Stimulated activated effector memory CD8-positive, alpha-beta T cell treated with anti-CD3 and anti-CD28 coated beads, Interleukin-12 subunit alpha, Interleukin-12 subunit beta, amount 100 ng/mL, for 72 hours (primary cell): ENCODE results near the gene GAS6.

Source experiments
- ATAC-seq: fragments of 150-1000 bp; cut with Tn5 transposase; 2 replicates; pipeline ENCODE4 v1.10.0; 2021
- DNase-seq, 2 donors: peaks; one replicate each; pipeline ENCODE4 v3.0.0; 2021 to 2022; ENCODE audit warnings: low spot score in 2 of 2
- H3K27ac Mint-ChIP-seq: one replicate; pipeline ENCODE4 v1.8.0; 2022; ENCODE audit warnings: mild to moderate bottlenecking, mixed read lengths
- H3K36me3 Mint-ChIP-seq: one replicate; pipeline ENCODE4 v1.8.0; 2022; ENCODE audit warnings: mild to moderate bottlenecking, mixed read lengths
- H3K4me1 Mint-ChIP-seq: one replicate; pipeline ENCODE4 v1.8.0; 2022; ENCODE audit warnings: mixed read lengths
- H3K4me3 Mint-ChIP-seq: one replicate; pipeline ENCODE4 v1.8.0; 2022; ENCODE audit warnings: mild to moderate bottlenecking, mixed read lengths
- H3K9me3 Mint-ChIP-seq: one replicate; pipeline ENCODE4 v1.8.0; 2022; ENCODE audit warnings: mixed read lengths

The GAS6 gene

DNA sequence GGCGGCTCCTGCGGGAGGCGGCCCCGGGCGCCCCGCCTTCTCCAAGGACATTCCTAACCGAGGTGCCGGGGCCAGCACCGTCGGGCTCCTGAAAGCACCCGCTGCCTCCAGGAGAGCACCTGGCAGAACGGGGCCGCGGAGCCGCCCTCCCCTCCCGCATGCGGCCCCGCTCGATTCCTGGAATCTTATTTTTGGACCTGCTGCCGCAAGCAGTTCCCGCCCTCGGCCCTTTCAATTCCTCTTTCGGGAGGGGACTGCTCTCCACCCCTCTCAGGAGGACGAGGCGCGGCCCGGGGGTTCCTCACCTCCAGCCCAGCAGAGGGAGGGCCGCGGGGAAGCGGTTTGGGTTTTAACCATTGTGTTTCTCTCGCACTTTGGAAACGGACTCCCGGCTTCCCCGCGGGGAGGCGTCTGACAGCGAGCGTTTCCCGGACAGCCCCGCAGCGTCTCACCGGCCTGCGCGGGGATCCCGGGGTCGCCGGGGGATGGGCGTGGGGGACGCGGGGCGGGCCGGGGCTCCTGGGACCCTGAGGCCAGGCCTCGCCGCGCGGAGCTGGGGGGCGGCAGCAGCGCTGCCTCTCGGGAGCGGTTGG is 849 bp downstream of the GAS6 start:
- peaks cover 10% of the 10 kb centered on the region for H3K4me1 Mint-ChIP-seq
- no peaks in the 10 kb centered on the region for H3K9me3 Mint-ChIP-seq
- H3K4me3 Mint-ChIP-seq: peak overlapping the region; percentile 67
- ATAC-seq: peak; percentile 45
- H3K36me3 Mint-ChIP-seq: no peaks in the 10 kb centered on the region
- H3K27ac Mint-ChIP-seq: no peak overlapping the region
- no peak for DNase-seq

DNA sequence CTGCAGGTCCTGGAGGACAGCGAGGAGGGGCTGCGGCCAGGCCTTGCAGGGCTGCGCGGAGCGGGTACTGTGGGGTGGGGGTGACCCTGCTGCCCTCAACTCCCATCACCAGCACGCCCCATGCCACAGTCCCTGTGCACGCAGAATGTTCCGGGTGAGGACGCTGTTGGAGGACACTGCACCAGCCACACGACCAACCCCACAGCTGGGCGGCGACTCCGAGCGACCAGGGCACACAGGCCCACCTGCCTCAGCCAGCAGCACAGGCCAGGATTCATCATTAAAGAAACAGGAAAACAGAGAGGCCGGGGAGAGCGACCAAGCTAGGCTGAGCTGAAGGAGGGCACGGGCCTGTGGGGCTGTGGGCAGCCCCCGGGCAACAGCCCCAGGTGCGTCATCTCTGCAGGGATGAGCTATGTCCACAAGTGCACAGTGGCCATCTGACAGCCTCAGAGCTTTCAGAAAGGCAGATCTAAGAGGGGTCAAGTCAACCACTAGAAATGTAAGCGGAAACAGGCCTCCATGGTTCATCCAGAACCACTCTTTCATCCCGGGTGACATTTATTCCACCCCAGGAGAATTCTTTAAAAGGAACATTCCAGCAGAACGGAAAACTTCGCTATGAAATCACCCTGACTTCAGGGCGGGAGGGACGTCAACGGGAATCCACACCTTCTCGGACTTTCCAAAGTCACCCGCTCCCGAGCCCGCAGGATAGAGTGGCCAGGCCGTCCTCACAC is 1.5 kb downstream of the GAS6 start:
- H3K36me3 Mint-ChIP-seq: no peaks in the 10 kb centered on the region
- H3K27ac Mint-ChIP-seq: no peak overlapping the region
- H3K9me3 Mint-ChIP-seq: no peaks in the 10 kb centered on the region
- ATAC-seq (no peak), DNase-seq (no peak)
- H3K4me1 Mint-ChIP-seq: peaks cover 10% of the 10 kb centered on the region
- H3K4me3 Mint-ChIP-seq: peak overlapping the region; percentile 67

DNA sequence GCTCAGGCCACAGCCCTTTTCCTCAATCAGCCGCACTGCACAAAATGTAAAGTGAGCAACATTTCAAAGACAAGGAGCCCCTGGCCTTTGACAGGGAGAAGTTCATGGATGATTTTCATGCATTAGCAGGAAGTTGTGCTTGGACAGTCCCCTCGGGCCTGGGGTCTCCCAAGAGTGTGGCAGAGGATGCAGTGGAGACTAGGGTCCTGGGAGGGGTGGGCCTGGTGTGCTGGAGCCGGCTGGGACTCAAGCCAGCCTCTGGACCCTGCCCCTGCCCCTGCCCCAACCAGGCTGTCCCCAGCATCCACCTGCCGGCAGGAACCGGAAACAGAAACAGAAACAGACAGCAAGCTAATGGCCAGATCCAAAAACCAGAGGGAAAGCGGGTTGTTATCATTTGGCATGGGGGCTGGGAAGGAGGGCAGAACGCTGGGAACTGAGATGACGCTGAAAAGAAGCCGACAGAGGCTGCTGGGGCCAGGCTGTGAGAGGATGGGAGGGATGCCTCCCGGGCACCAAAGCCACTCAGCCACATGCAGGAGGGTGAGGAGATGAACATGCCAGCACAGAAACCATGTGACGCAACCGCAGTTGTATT is 2.3 kb downstream of the GAS6 start:
- H3K4me3 Mint-ChIP-seq: no peak overlapping the region
- H3K4me1 Mint-ChIP-seq: peaks cover 10% of the 10 kb centered on the region
- no peaks in the 10 kb centered on the region for H3K36me3 Mint-ChIP-seq
- no peaks in the 10 kb centered on the region for H3K9me3 Mint-ChIP-seq
- no peak overlapping the region for H3K27ac Mint-ChIP-seq
- DNase-seq (no peak), ATAC-seq (no peak)

DNA sequence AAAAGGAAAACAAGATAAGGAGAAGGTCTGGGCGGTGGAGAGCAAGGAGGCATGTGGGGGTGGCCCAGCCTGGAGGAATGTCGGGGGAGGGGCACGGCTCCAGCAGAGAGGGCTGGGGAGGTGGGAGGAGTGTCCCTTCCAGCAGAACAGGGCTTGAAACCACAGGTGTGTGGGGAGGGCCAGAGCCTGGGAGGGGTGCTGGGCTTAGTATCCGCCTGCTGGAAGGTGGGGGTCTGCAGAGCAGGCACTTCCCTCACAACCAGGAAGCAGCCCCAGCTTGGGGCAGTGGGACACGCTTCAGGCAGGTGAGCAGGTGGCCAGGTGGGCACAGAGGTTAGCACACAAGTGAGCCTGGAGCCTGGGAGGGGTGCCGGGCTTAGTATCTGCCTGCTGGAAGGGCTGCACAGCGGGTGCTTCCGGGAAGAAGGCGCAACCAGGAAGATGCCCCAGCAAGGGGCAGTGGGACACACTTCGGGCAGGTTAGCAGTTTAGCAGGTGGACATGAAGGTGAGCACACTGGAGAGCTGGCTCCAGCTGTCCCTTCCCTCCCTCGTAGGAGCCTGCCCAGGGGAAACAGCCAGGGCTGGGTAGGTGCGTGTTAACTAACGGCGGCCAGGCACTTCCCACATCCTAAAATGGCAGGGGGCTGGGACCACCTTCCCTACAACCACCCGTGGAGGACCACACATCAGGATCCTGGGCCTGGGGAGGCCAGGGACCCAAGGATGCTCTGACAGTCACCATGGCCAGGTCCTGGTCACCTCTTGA is 3.0 kb downstream of the GAS6 start:
- Mint-ChIP-seq H3K27ac (no peak overlapping the region), H3K9me3 (no peaks in the 10 kb centered on the region), H3K4me3 (no peak overlapping the region), H3K4me1 (peaks cover 10% of the 10 kb centered on the region), H3K36me3 (no peaks in the 10 kb centered on the region)
- DNase-seq: no peak
- no peak for ATAC-seq

DNA sequence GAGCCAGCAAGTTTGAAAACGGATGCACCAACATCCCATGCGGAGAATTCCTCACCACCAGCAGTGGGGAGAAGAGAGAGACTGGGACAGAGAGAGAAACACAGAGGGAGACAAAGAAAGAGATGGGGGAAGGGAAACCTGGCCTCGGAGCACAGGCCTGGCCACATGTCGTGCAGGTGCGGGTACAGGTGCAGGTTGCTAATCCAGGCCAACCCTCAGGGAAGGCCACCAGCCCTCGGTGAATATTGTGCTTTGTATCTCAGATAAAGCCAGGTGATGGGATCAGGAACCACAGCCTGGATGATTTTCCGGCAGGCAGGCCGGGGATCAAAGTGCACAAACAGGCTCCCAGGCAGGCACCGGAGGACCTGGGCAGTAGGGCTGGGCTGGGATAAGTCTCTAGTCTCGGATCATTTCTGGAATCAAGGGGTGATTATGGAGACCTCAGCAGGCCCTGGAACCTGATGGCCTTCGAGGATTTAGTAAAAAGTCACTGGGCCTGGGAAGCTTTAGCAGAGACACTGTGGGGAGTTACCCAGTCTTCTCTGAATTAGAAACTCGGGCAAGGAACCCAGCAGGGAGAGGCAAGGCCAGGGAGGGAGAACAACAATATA is 3.7 kb downstream of the GAS6 start:
- H3K4me1 Mint-ChIP-seq: peaks cover 10% of the 10 kb centered on the region
- no peaks in the 10 kb centered on the region for H3K9me3 Mint-ChIP-seq
- H3K36me3 Mint-ChIP-seq: no peaks in the 10 kb centered on the region
- ATAC-seq (no peak), DNase-seq (no peak)
- no peak overlapping the region for H3K27ac Mint-ChIP-seq
- H3K4me3 Mint-ChIP-seq: no peak overlapping the region

DNA sequence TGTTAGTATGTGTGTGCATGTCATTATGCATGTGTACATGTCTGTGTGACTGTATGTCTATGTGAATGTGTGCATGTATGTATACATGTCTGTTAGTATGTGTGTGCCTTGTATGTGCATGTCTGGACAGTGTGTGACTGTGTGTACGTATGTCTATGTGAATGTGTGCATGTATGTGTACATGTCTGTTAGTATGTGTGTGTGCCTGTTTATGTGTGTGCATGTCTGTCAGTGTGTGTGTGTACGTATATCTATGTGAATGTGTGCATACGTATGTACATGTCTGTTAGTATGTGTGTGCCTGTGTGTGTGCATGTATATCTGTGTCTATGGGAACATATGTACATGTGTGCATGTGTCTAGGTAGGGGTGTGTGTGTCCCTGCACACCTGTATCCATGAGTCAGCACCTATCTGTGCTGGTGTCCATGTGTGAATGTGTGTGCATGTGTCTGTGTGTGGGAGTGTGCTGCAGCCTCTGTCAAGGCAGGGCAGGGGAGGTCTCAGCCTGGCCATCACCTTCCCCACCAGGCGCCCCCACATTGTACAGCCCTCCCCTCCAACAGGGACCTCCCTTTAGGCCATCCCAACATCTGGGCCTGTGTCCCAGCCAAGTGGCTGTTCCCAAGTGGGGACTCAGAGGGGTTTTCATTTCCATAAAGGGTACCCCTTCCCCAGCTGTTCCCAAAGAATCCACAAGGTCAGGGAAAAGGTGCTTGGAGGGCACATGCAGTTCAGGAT is 4.4 kb downstream of the GAS6 start:
- no peak for ATAC-seq
- Mint-ChIP-seq H3K4me1 (peaks cover 13% of the 10 kb centered on the region), H3K9me3 (no peaks in the 10 kb centered on the region), H3K4me3 (no peak overlapping the region), H3K27ac (no peak overlapping the region), H3K36me3 (no peaks in the 10 kb centered on the region)
- no peak for DNase-seq

DNA sequence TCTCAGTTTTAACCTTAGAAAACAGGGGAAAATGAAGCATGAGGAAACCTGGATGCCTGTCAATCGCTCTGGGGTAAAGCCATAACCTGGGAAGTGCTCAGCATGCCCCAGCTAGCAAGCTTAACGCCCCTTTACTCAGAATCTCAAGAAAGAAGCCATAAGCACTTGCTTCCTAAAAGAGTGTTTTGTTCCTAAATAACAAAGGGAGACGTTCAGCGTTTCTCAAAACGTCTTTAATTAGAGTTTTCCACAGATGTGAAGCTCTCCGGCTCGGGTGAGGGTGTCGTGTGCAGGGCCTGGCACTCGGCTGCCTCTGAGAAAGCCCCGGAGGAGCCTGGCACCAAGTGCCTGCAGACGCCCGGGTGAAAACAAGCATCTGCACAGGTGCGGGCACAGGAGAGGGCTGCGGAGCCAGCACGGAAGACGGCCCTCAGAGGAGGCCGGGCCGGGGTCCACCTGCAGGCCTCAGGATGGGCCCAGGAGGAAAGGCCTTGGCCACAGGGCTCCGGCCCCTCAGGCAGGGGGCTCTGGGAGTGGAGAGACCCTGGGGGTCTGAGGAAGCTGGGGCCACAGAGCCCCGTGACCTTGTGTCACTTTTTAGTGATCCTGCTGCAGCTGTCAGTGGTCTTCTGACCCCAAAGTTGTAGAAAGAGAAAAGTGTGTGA is 6.2 kb downstream of the GAS6 start:
- peaks cover 25% of the 10 kb centered on the region for H3K4me1 Mint-ChIP-seq
- no peaks in the 10 kb centered on the region for H3K9me3 Mint-ChIP-seq
- H3K4me3 Mint-ChIP-seq: no peak overlapping the region
- ATAC-seq: no peak
- DNase-seq: no peak
- H3K27ac Mint-ChIP-seq: no peak overlapping the region
- no peaks in the 10 kb centered on the region for H3K36me3 Mint-ChIP-seq

DNA sequence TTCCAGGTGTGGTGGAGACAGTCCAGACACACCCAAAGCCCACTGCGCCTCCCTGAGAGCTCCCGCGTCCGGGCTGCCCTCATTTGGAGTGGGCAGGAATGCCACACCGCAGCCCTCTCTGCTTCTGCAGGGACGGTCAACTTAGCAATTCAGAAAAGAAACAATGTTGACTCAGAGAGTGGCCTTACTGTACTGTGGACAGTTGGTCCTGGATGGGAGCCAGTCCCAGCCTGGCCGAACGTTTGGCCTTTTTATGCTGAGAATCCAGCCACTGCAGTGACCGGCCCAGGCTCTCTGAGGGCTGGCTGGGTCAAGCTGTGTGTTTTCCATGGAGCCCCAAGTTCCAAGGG is 7.2 kb downstream of the GAS6 start:
- no peak overlapping the region for H3K27ac Mint-ChIP-seq
- H3K4me3 Mint-ChIP-seq: no peak overlapping the region

DNA sequence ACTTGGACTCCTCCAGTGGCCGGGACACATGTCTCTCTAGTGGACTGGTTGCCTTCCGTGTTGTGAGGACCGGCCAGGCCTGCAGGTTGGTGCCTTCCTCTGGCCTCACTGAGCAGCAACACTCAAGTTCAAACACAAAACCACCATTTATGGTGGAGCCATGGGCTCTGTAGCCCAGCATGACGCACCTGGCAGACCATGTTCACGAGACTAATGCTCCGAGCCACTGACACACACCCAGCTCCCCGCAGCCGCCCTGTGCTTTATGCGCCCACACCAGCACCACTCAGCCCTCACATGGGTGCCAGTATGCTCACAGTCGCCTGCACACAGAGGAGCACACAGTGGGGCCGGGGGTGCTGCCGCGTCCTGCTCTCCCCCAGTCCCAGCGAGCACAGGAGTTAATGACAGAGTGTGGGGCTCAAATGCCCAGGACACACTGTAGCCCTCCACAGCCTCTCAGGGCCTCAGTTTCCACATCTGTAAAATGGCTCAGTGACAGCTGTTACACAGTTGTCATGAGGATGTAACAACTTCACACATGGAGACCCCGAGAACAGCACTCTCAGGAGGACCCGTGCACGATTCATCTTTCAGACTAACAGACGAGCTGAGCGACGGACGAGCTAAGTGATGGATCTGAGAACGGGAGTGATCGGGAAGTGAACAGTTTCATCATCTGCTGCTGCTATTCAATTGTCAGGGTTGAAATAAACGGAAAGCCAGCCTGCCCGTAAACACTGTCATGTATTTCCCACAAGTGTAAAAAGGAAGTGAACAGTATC is 7.8 kb downstream of the GAS6 start:
- H3K9me3 Mint-ChIP-seq: no peaks in the 10 kb centered on the region
- H3K4me3 Mint-ChIP-seq: no peak overlapping the region
- peaks cover 19% of the 10 kb centered on the region for H3K4me1 Mint-ChIP-seq
- H3K36me3 Mint-ChIP-seq: no peaks in the 10 kb centered on the region
- no peak overlapping the region for H3K27ac Mint-ChIP-seq
- ATAC-seq: no peak
- no peak for DNase-seq

More for the DNA sequence above, 7.2 kb downstream of the GAS6 start:
- no peak for DNase-seq
- H3K4me1 Mint-ChIP-seq: peaks cover 19% of the 10 kb centered on the region
- no peaks in the 10 kb centered on the region for H3K9me3 Mint-ChIP-seq
- ATAC-seq: no peak
- H3K36me3 Mint-ChIP-seq: no peaks in the 10 kb centered on the region

DNA sequence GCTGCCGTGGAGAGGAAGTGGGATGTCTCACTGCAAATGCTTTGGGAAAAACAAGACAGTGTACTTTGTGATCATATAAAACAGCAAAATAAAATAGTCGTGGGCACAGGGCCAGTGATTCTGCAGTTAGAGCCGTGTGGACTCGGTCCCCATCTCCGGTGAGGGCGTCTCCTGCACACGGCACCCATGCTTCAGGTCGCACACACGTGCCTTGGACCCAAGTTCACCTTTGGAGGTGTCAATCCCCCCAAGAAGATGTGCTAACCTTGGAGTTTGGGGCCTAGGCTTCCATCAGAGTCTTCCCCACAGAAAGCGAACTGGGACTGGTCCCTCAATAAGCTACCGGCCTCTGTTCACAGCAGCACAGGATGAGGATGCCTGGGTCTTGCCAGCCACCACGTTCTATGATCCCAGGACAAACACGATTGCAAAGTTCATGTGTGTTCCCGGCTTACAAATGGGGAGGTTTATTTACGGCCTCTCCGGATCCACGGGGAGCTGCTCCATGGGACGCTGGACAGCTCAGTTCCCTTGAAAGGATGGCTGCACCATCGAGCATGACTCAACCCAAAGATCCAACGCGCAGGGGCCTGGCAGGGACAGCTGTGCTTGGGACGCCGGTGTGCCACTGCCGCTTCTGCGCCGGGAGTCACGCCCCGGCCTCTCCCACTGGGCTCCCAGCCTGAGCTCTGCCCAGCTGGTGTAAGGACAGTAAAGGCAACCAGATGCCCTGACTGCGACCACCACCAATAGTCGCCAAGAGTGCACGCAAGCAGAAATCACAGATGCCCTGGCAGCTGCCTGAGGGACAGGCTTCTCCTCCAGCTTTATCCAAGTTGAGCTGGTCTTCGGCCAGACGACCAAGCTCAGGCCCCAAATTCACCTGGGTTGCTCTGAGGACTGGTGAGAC is 8.6 kb downstream of the GAS6 start:
- peak overlapping the region; percentile 79 for H3K27ac Mint-ChIP-seq
- no peaks in the 10 kb centered on the region for H3K36me3 Mint-ChIP-seq
- H3K4me1 Mint-ChIP-seq: peaks cover 19% of the 10 kb centered on the region
- H3K4me3 Mint-ChIP-seq: no peak overlapping the region
- H3K9me3 Mint-ChIP-seq: no peaks in the 10 kb centered on the region
- no peak for DNase-seq
- ATAC-seq: no peak

DNA sequence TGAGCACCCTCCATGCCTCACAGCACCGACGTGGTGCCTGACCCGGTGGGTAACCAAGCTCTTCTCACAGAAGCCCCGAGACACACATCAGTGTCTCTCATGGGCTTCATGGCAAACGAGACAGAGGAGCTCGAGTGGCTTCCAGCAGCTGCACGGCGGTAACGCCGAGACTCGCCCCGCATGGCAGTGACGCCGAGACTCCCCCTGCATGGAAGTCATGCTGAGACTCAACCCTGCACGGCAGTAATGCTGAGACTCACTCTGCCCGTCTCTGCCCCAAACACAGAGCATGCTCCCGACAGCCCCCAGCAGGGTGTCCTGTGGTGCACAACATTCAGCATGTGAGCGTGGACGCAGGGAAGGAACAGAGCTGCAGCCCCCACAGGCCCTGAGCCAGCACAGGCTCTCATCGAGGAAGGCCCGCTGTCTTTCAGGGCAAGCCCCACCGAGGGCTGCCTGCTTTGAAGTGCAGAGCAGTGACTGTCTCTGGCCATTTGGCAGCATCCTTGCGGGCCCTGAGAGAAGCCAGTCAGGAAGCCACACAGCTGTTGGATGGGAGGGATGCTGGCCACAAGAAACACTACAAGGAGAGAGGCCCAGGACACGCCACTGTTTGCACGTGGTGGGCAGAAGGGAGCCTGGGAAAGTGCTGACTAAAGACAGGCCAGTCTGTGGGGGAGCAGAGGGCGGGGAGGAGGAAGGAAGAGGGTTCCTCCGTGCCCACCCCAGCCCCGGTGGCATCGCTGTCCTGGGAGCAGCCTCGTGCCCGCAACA is 9.5 kb downstream of the GAS6 start:
- peak; percentile 49 for ATAC-seq
- H3K4me3 Mint-ChIP-seq: no peak overlapping the region
- DNase-seq: no peak

DNA sequence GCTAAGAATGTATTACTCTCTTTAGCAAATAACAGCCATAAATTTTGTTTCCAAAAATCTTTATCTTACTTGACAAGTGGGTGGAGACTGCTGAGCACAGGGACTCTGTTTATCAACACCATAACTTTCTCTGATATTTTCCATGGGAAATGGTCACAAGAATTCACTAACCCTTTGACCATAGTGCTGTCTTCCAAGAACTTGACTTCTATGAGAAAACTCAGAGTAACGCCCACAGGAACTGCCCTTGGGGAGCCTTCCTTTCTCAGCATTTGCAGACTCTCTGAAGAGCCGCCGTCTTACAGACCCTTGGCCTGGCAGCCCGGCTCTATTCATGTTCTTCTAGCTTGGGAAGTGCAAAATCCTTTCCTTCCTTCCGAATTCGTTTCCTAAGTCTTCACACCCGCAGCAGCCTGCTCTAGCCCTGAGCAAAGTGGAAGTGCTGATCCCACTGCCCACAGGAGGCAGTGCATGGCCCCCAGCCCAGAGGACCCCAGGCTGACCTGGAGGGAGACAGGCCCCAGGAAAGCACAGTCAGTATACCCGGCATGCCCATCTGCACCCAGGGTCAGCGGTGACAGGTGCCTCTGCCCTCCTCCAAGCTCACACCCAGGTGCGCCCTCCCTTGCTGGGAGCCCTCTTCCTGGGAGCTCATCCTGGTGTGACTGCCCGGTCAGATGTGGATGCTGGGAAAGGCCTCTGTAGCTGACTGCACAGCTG is 10.2 kb downstream of the GAS6 start:
- DNase-seq (no peak), ATAC-seq (peak; percentile 33)
- Mint-ChIP-seq H3K4me3 (no peak overlapping the region), H3K27ac (no peak overlapping the region), H3K9me3 (no peaks in the 10 kb centered on the region), H3K4me1 (peaks cover 19% of the 10 kb centered on the region), H3K36me3 (no peaks in the 10 kb centered on the region)

More for the DNA sequence above, 9.5 kb downstream of the GAS6 start:
- Mint-ChIP-seq H3K36me3 (no peaks in the 10 kb centered on the region), H3K4me1 (peaks cover 19% of the 10 kb centered on the region), H3K27ac (peak overlapping the region; percentile 79), H3K9me3 (no peaks in the 10 kb centered on the region)
